Left lung (tissue), 10 donors: ENCODE results near the gene ROBO1. TPM values are rescaled to one million over a fixed set of nuclear protein-coding genes. Genes with fewer than 3 reads are reported as not detected.

ENCODE experiments used
- ATAC-seq: fragments of 200-7000 bp; cut with Tn5 transposase; one replicate; pipeline ENCODE4 v1.9.1; 2020; ENCODE audit warnings: moderate library complexity
- DNase-seq, 4 donors: peaks; one replicate each; pipeline ENCODE4 v3.0.0-alpha.2; 2013 to 2020
- H3K27ac ChIP-seq, 2 donors: fragments of 200-600 bp; sonication (generic) in 1 of 2; one replicate each; pipeline versions ENCODE4 v1.5.0 to v1.8.0; 2020 to 2021
- H3K27me3 ChIP-seq, 2 donors: fragments of 200-600 bp; sonication (generic) in 1 of 2; one replicate each; pipeline versions ENCODE4 v1.5.0 to v1.8.0; 2020 to 2021
- H3K36me3 ChIP-seq, 2 donors: fragments of 200-600 bp; sonication (generic) in 1 of 2; one replicate each; pipeline versions ENCODE4 v1.5.0 to v1.8.0; 2020 to 2021
- H3K4me1 ChIP-seq, 2 donors: fragments of 200-600 bp; one replicate each; pipeline ENCODE4 v1.8.0; 2021
- H3K4me3 ChIP-seq, 2 donors: fragments of 200-600 bp; sonication (generic) in 1 of 2; one replicate each; pipeline versions ENCODE4 v1.5.0 to v1.8.0; 2020 to 2021; ENCODE audit warnings: mild to moderate bottlenecking in 1 of 2
- H3K9me3 ChIP-seq, 2 donors: fragments of 200-600 bp; sonication (generic) in 1 of 2; one replicate each; pipeline versions ENCODE4 v1.5.0 to v1.8.0; 2020 to 2021
- intact Hi-C, 2 donors: fragments of 100-400 bp; cut with DNase I; formaldehyde crosslinking; loops; one replicate each; pipeline versions ENCODE4 v1.11.2 to v1.14.2; 2022
- polyA plus RNA-seq, 6 donors: library from polyadenylated mRNA; unstranded; fragments of 120-200 nt; gene quantifications; one replicate each; pipeline ENCODE4 v1.2.1, GENCODE V29; 2013; ENCODE audit not compliant: insufficient read length in 6 of 6
- total RNA-seq, 2 donors: library from RNA; stranded (reverse); fragmentation: NEBNext Ultra II Directional; extraction: Animal tissue kit (Norgen Biotek cat#: 25700); gene quantifications; one replicate each; pipeline ENCODE4 v1.2.1, GENCODE V29; 2021
- TF ChIP-seq, protein P1 (sequence below), 2 donors: fragments of 200-600 bp; sonication (generic) in 1 of 2; IDR thresholded peaks; one replicate each; pipeline versions ENCODE4 v1.5.0 to v1.8.0; 2021; ENCODE audit warnings: antibody characterized with exemption in 2 of 2
- donor health status: DM: no; HTN: yes; CAD: no.
- donor health status: DM: no; HTN: no; CAD: no.

The ROBO1 gene
- total and polyA plus RNA-seq, 8 donors: 20.3 to 134 (median 102) TPM

DNA sequence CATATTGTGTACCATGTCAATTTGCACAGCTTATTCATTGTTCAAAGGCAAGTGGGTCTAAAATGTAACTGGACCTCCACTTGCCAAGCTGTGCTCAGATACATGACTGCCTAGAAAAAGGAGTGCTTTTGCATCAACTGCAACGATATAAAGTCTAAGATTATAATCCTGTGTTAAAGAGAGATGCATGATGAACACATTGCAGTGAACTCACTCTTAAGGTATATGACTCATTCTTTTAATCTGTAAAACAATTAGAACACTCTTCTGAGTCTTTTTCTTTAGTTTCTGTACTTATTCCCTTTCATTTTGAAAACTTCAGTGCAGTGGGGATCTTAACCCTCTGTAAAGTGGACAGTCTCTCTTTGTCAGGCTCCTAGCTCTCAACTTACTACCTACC is 982.8 kb downstream of the ROBO1 start:
- intact Hi-C loops: no loop called here
- no peak for ATAC-seq

DNA sequence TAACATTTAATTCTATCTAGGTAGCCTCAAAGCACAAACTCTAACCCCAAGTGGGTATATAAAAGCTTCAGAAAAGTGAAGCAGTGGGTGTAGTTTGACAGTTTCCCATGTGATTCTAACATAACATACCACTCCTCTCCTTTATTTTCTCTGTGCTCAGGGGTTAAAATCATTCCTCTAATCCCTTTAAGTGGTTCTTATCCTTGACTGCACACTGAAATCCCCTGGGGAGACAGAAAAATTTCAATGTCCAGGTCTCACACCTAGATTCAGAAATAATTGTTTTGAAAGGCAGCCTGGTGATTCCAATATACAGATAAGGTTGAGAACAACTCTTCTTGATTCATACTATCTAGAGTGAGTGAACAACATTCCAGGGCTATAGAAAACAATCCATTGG is 986.4 kb downstream of the ROBO1 start:
- DNase-seq (no peak), ATAC-seq (no peak)
- intact Hi-C loops: no loop called here
- Histone ChIP-seq H3K27ac (no peak overlapping the region), H3K36me3 (no peaks in the 10 kb centered on the region), H3K27me3 (no peaks in the 10 kb centered on the region), H3K9me3 (peaks cover 0 to 10% of the 10 kb centered on the region in 2 donors), H3K4me3 (no peak overlapping the region), H3K4me1 (no peaks in the 10 kb centered on the region)
- TF ChIP-seq, protein P1, sequence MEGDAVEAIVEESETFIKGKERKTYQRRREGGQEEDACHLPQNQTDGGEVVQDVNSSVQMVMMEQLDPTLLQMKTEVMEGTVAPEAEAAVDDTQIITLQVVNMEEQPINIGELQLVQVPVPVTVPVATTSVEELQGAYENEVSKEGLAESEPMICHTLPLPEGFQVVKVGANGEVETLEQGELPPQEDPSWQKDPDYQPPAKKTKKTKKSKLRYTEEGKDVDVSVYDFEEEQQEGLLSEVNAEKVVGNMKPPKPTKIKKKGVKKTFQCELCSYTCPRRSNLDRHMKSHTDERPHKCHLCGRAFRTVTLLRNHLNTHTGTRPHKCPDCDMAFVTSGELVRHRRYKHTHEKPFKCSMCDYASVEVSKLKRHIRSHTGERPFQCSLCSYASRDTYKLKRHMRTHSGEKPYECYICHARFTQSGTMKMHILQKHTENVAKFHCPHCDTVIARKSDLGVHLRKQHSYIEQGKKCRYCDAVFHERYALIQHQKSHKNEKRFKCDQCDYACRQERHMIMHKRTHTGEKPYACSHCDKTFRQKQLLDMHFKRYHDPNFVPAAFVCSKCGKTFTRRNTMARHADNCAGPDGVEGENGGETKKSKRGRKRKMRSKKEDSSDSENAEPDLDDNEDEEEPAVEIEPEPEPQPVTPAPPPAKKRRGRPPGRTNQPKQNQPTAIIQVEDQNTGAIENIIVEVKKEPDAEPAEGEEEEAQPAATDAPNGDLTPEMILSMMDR (IDR thresholded peaks at IDR 0.05): no peak

More for the DNA sequence above, 982.8 kb downstream of the ROBO1 start:
- Histone ChIP-seq H3K4me3 (no peak overlapping the region), H3K36me3 (no peaks in the 10 kb centered on the region), H3K4me1 (no peaks in the 10 kb centered on the region), H3K27me3 (no peaks in the 10 kb centered on the region), H3K27ac (no peak overlapping the region), H3K9me3 (no peaks in the 10 kb centered on the region)
- TF ChIP-seq, protein P1 (IDR thresholded peaks at IDR 0.05): no peak
- no peak for DNase-seq

DNA sequence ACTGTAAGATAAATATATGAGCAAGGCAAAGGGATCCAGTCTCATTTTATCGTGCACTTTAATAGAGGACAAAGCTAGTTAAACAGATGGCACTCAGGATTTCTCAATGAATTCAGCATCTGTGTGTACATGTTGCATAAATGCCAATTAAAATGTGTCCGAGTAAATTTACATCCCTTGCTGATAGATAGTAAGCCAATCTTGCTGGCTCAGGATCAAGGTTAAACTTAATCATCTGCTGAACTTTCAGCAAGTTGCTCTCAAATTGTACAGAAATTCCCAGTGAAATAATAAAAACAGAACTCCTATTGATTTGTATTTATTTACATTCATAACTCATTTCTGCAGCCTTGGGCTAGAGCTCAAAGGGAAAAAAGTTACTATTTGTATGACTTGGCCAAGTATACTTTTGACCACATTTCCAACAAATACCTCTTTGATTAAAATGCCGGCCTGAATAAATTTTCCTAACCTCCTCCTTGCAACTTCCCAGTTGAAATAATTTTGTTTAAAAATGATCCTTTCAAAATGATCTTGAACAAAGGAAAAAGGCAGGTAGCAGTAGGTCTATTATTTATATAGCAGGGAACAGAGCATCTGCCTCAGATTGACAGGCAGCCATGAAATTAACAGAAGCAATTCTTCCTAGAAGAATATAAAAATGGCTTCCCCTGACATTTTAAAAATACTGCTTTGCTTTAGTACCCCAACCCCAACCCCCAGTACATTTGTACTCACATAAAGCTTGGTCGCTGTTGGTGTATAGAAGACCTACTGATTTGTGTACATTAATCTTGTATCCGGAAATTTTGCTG is 1001.9 kb downstream of the ROBO1 start:
- intact Hi-C loops: no loop called here
- no peak overlapping the region for H3K27ac ChIP-seq
- DNase-seq (no peak), ATAC-seq (no peak)
- no peaks in the 10 kb centered on the region for H3K4me1 ChIP-seq
- no peaks in the 10 kb centered on the region for H3K9me3 ChIP-seq
- no peak overlapping the region for H3K4me3 ChIP-seq
- H3K27me3 ChIP-seq: no peaks in the 10 kb centered on the region
- TF ChIP-seq, protein P1 (IDR thresholded peaks at IDR 0.05): no peak
- no peaks in the 10 kb centered on the region for H3K36me3 ChIP-seq

DNA sequence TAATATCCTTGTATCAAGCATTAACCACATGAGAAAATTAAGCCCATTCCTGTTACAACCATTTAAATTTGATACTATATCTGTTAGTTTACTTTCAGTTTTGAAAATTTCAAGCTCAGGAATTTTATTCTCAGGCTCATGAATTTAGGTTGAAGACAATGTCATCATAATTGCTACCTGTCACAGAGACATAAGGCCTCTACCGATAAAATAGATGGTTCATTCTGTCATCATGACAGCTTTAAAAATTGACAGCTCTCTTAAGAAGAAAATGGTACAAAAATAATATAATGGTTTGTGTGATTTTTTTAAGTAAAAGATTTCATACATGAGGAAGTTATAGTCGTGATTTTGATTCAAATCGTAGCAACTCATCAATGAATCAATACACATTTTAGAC is 1003.2 kb downstream of the ROBO1 start:
- H3K4me1 ChIP-seq: no peaks in the 10 kb centered on the region
- no peaks in the 10 kb centered on the region for H3K36me3 ChIP-seq
- TF ChIP-seq, protein P1 (IDR thresholded peaks at IDR 0.05): no peak
- no peak for DNase-seq
- no peak overlapping the region for H3K4me3 ChIP-seq
- H3K27me3 ChIP-seq: no peaks in the 10 kb centered on the region
- H3K9me3 ChIP-seq: no peaks in the 10 kb centered on the region
- no peak overlapping the region for H3K27ac ChIP-seq
- intact Hi-C loops: no loop called here
- ATAC-seq: no peak

DNA sequence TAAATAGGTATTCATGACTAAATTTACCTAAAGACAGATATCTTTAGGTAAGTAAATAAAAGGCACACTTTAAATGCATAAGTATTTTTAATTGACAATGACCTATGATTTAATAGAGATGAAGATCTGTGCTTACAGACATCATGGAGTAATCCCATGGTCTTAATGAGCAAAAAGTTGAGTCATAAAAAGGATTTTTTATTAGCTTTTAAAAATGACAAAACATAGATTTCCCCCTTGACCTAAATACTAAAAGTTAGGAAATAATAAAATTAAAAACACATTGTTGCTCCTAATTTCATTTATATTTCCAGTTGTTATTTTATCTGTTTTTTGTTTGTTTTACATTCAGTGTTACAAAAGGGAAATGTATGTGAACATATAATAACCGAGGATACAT is 1005.7 kb downstream of the ROBO1 start:
- Histone ChIP-seq H3K4me3 (no peak overlapping the region), H3K36me3 (no peaks in the 10 kb centered on the region), H3K27me3 (no peaks in the 10 kb centered on the region), H3K4me1 (no peaks in the 10 kb centered on the region), H3K27ac (no peak overlapping the region), H3K9me3 (no peaks in the 10 kb centered on the region)
- intact Hi-C loops: no loop called here
- no peak for DNase-seq
- no peak for ATAC-seq
- TF ChIP-seq, protein P1 (IDR thresholded peaks at IDR 0.05): no peak
